Raji (cell line): ENCODE results near the gene SDF4.

Experiments used
- POLR2A ChIP-seq: IDR thresholded peaks from 2 replicates; pipeline ENCODE4 v1.6.1; 2011; ENCODE audit warnings: low read depth, low read length, control low read depth; ENCODE audit not compliant: insufficient read depth

Gene SDF4

GRCh38 chr1:1215080-1215676 is 16.6 kb downstream of the SDF4 start:
- no peak for TF ChIP-seq POLR2A

- no peak for TF ChIP-seq POLR2A
Observed at GRCh38 chr1:1213345-1214265, 18.2 kb downstream of the SDF4 start, which contains the start of gene TNFRSF4. TNFRSF4 (minus strand) TSS chr1:1214153; CDS start chr1:1214127, 26 bp downstream.

DNA sequence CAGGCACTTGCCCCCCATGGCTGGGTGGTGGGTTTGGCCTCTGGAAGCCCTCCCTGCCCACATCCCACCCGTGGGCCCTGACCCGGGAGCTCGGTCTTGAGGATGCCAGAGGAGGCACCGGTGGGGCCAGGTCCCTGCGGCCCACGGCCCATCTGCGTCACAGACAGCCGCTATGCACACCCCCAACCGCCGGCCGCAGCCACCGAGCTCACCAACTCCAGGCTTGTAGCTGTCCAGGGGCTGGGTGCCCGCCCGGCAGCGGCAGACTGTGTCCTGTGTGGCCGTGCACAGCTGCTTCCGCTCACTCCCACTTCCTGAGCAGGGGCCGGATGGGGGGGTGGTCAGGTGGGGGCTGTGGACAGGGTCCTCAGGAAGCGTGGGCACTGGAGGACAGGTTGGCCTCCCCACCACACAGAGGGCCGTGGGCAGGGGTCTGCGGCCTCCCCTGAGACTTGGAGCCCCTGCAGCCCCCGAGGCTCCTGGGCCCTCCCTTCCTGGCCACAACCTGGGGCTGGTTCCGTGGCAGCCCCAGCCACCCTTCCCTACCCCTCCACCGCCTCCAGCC is 18.9 kb downstream of the SDF4 start:
- TF ChIP-seq POLR2A, result no peak

DNA sequence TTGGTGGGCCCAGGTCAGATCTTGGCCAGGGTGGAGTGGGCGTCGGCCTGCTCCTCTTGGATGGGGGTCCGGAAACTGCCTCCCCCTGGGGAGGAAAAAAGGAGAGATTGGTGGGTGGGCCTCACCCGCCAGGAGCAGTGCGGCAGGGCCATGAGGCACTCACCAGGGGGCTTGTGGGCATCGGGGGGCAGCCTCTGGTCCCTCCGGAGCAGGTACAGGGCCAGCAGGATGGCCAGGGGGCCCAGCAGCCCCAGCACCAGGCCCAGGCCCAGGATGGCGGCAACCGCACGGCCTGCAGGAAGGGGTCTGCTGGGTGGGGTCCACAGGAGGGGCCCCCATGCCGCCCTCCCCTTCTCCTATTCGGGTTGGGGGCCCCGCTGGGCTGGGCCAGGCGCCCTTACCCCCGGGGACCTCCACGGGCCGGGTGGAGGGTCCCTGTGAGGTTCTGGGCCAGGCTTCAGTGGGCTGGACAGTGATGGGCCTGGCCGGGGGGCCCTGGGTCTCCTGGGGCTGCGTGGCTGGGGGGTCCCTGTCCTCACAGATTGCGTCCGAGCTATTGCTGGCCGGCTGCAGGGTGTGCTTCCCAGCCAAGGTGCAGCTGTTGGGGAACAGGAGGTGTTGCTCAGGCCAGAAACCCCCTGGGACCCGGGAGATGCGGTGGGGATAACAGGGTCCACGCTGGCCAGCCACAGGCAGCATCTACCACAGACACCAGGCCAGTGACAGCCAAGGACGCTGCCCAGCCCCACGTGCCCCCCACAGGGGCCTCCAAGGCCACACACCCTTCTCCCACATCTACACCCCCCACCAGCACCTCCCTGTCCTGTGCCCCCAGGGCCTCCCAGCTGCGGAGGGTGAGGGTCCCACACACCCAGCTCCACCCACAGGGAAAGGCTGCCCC is 20.0 kb downstream of the SDF4 start:
- TF ChIP-seq POLR2A, result no peak

DNA sequence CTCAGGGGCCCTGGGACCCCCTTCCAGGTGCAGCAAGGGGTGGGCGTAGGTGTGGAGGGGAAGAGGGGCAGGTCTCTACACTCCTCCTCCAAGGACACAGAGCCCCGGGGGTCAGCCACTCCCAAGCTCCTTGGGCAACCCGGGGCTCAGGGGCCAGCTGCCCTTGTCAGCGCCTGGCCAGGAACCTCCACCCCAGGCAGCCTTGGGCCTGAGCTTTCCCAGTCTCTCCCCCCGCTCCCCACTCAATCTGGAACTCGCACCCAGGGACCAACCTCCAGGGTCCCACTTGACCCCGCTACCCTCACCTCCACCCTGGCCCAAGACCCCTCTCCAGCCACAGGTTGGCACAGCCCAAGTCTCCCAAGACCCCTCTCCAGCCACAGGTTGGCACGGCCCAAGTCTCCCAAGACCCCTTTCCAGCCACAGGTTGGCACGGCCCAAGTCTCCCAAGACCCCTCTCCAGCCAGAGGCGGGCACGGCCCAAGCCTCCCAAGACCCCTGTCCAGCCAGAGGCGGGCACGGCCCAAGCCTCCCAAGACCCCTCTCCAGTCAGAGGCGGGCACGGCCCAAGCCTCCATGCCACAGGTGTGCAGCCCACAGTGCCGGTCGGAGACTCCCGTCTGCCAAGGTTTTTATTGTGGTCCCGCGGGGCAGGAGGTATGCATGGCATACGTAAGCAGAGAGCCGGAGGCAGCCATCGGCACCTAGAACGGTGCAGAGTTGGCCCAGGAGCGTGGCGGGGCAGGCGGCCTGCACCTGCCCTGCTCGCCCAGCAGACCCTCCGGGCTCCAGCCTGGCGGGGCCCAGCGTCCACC is 20.9 kb downstream of the SDF4 start:
- no peak for TF ChIP-seq POLR2A

DNA sequence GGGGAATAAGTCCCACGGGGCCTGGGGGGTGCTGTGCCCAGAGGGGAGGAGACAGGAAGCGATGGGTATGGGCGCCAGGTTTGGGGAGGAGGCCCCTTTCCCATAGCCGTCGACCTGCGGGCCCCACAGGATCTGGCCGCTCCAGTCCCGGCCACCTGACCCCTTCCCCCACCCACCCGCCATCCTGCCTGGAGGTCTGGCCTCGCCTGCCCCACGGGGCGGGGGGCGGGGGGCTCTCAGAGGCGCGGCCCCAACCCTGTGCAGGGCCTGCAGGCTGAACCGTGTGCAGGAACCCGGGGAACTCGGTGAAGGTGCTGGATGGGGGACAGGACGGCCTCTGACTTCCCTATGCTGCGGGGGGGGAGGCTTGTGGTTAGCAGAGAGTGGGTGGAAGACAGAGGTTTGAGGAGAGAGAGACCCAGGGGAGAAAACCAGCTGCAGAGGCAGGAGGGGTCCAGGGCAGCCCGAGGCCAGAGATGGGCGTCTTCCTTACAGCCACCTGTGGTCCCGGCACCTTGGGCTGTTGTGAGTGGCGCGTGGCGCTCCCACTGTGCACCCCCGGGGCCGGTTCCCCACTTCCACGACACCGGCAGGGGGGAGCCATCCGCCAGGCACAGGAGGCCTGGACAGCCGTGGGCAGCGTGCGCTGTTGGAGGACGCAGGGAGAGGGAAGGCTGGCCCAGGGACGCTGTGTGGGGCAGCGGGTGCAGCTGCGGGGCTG is 22.9 kb downstream of the SDF4 start:
- TF ChIP-seq POLR2A, result no peak

DNA sequence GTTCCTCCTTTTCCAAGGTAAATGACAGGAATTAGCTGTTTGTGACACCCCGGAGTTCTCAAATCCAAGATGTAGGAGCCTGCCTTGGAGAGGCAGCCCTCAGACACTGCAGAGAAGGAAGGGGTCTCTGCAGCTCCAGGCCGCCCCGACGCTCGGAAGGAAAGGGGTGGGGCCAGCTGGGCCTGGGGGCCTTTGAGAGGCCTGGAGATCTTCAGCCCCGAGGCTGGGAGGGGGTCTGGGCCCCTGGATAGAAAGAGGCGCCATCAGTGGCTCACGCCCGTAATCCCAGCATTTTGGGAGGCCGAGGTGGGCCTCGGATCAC is 24.3 kb downstream of the SDF4 start:
- no peak for TF ChIP-seq POLR2A

- TF ChIP-seq POLR2A, result no peak
Observed at GRCh38 chr1:1206966-1207531, 24.8 kb downstream of the SDF4 start.

GRCh38 chr1:1206376-1206965 is 25.3 kb downstream of the SDF4 start, which contains the start of gene TNFRSF18:
TNFRSF18 (minus strand) TSS chr1:1206592; CDS start chr1:1206571, 21 bp downstream.
- no peak for TF ChIP-seq POLR2A

DNA sequence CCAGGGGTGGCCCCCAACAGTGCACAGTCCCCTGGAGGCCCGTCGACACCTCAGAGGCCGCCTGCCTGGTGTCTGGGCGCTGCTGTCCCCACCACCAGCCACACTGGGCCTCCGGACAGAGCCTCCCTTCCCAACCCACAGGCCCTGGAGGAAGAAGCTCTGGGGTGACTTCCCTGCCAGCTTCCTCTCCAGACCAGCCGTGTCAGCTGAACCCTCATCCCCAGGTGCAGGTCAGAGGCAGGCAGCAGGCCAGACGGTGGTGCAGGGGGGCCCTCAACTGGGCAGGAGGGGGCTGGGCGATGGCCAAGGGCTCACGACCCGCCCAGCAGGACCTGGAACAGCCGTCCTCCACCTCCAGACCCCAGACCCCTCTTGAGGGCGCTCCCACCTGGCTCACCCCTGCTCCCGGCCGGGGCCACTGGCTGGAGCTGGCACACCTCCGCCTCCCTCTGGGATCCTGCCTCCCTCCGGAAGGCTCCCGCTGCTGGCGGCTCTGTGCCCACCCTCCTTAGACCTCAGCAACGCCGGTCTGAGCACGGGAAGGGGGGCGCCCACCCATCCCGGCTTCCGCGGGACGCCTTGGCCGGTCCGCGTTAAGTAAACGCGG is 25.9 kb downstream of the SDF4 start:
- no peak for TF ChIP-seq POLR2A

DNA sequence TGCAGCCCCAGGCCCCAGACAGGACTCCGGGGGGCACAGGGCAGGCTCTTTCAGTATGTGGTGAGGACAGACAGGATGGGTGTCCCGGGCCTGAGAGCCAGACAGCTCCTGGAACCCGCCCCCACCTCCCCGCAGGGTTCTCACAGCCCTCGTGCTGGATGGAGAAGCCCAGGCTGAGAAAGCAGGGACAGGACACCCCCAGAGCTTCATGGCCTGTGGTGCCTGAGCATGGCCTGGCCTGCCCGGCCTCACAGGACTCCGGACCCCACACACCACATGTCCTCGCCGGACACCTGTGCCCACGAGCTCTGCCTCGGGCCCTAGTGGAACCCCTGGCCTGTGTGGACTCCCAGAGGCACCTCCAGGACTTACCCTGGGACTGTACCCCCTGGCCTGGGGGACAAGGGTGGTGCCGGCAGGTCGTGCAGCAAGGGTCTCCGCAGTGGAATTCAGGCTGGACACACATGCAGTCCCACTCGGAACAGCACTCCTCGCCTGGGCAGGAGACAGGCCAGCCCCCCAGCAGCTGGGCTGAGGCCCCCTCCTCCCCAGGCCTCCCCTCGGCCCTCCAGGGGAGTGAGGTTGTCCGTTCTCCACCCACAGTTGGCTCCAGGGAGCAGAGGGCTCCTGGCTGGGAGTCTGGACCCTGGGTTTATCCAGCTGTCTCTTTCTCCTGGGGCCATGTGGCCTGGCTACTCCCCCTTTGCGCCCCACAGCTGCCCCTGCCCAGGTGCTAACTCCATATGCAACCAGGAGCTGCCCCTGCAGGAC is 26.6 kb downstream of the SDF4 start:
- TF ChIP-seq POLR2A, result no peak

GRCh38 chr1:1204425-1204920 is 27.3 kb downstream of the SDF4 start:
- no peak for TF ChIP-seq POLR2A
